Frontal cortex (tissue), 1 donor: ENCODE measurements around the gene PDLIM1. TPM values are rescaled to one million over a fixed set of nuclear protein-coding genes. Genes with fewer than 3 reads are reported as not detected.

Experiments used
- total RNA-seq: library from RNA; depleted of rRNA; stranded (reverse); fragments of >200 nt; gene quantifications from one replicate; pipeline ENCODE4 v1.2.3, GENCODE V29; 2014

Gene PDLIM1
- total RNA-seq, 1 donor from 2014 or later: 2.4 TPM

Other genes with a start within 250 kb of the PDLIM1 start
- 1.2 TPM for gene CYP2C8, start 221.5 kb downstream of the PDLIM1 start, total RNA-seq
- not detected for gene ACSM6, start 96.8 kb downstream of the PDLIM1 start, total RNA-seq